ENCODE results near the gene KCNQ5.

The KCNQ5 gene

DNA sequence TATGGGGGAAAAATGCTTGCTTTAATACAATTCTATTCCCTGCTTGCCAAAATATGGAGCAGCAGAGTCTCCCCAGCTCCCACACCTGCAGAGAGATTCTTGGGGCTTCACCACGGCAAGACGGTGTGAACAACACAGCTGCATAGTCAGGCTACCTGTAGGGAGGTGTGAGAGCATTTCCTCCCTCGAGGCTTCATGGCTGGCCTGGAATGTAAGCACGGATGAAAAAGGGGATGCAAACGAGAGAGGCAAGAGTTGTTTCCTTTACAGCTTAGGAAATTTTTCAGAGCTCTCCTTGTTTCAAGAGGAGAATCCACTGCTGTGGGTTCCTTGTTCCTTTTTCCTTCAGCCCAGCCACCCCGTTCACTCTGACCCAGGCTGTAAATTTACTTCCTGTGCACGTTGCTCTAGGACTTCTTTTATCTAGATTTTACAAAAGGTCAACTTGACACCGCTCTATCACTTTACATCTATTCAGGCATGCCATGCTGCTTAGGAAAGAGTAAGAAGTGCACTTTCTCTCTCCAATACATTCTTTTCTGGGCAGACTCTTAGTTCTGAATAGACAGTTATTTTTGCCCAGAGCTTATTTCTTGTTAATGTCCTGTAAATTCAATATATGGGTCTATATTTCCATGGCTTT lies 406.4 kb downstream of the KCNQ5 start:
- DNase-seq = no peak

GRCh38 chr6:73028893-73029450 lies 407.1 kb downstream of the KCNQ5 start:
- DNase-seq = no peak

DNA sequence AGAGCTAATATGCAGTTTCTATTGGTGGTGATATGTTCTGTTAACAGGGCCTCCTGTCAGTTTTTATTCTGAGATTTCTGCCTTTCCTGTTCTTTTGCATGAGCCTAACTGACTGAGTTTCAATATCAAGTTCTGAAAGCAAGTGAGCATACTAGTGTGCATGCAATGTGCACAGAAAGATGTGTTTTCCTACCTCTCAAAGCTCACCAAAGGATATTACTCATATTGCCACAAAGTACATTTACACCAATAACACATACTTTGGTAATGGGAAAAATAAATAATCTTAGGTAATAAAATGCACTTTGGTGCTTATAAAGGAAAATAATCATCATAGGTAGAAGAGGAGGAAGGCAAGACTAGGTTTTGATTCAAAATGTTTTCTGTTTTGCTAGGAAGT lies 408.4 kb downstream of the KCNQ5 start:
- DNase-seq = no peak

GRCh38 chr6:73030791-73031782 lies 409.2 kb downstream of the KCNQ5 start:
- no peak for DNase-seq

GRCh38 chr6:73032586-73032985 lies 410.7 kb downstream of the KCNQ5 start:
- no peak for DNase-seq

- no peak for DNase-seq
Measured at GRCh38 chr6:73036689-73037088, 414.8 kb downstream of the KCNQ5 start.

- DNase-seq = no peak
Measured at GRCh38 chr6:73041051-73041450, 419.2 kb downstream of the KCNQ5 start.

DNA sequence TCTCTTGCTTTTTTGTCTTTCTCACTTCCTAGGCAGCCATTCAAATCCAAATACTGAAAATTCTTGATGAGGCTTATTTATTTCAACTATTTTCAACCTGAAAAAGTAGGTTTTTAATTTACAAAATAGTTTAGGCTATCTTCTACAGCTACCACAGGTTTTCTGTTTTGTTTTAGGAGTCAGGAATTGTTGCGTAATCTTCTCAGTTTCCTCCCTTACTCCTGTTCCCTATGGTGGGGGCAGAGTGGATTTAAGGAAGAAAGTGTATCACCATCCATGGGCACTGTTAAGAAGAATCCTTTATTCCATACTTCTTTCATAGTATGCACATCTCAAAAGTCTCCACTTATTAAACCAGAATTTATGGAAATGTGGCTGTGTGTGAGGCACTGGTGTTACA lies 421.0 kb downstream of the KCNQ5 start:
- no peak for DNase-seq

- no peak for DNase-seq
Measured at GRCh38 chr6:73043446-73043845, 421.6 kb downstream of the KCNQ5 start.

DNA sequence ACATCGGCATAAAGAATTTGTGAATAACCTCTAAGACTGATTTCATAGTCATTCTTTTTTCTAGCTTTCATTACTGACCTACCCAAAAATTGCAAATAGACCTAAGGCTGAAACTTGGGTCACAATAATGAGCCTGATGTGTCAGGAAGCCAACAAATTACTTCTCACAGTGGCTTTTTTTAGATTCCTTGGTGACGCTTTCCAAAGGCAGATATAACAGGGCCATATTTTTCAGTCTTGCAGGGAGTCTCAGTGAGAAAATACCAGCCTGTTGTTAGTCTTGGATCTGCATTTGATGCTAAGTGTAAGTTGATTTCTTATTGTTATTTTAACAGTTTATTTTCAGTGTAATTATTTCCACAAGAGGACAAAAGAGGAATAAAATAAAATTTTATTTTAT lies 423.7 kb downstream of the KCNQ5 start:
- no peak for DNase-seq

GRCh38 chr6:73047801-73048200 lies 425.9 kb downstream of the KCNQ5 start:
- no peak for DNase-seq

DNA sequence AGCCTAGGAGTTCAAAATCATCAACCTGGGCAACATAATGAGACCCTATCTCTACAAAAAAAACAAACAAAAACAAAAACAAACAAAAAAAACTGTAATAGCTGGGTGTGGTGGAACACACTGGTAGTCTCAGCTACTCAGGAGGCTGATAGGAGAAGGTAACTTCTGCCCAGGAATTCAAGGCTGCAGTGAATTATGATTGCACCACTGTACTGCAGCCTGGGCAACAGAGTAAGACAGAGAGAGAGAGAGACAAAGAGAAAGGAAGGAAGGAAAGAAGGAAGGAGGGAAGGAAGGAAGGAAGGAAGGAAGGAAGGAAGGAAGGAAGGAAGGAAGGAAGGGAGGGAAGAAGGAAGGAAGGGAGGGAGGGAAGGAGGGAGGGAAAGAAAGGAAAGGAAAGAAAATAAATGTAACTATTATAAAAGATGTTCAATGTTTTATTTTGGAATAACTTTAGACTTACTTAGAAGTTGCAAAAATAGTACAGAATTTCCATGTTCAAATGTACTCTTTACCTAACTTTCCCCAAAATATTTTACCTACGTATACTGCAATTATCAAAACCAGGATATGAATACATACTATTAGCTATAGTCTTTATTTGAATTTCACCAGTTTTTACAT lies 428.2 kb downstream of the KCNQ5 start:
- no peak for DNase-seq

GRCh38 chr6:73050706-73051105 lies 428.8 kb downstream of the KCNQ5 start:
- DNase-seq = no peak

GRCh38 chr6:73051147-73051546 lies 429.3 kb downstream of the KCNQ5 start:
- no peak for DNase-seq

DNA sequence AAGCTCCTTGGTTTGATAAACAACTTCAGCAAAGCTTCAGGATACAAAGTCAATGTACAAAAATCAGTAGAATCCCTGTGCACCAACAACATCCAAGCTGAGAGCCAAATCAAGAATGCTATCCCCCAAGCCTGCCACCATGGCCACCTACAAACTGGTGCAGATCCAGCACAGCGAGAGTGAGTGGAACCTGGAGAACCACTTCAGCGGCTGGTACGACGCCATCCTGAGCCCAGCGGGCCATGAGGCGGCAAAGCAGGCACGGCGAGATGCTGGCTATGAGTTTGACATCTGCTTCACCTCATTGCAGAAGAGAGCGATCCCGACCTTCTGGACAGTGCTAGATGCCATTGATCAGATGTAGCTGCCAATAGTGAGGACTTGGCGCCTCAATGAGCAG lies 433.1 kb downstream of the KCNQ5 start:
- no peak for DNase-seq

GRCh38 chr6:73058736-73059135 lies 436.9 kb downstream of the KCNQ5 start:
- no peak for DNase-seq

DNA sequence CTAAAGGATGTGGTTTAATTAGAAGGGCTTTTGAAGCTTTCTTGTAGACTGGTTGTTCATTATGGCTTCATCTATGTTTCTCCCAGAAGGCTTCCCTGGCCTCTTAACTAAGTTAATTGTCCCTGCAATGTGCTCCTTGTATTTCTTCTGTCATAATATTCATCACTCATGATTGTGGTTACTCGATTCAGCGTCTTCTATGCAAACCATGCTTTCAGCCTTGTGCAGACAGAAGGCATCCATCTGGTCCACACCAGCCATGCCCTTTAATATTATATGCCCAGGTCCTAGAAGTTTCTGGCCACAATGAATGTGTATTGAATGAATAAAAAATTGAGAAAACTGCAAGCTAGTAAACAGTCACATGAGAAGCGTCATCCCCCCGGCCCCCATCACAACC lies 440.3 kb downstream of the KCNQ5 start:
- no peak for DNase-seq

DNA sequence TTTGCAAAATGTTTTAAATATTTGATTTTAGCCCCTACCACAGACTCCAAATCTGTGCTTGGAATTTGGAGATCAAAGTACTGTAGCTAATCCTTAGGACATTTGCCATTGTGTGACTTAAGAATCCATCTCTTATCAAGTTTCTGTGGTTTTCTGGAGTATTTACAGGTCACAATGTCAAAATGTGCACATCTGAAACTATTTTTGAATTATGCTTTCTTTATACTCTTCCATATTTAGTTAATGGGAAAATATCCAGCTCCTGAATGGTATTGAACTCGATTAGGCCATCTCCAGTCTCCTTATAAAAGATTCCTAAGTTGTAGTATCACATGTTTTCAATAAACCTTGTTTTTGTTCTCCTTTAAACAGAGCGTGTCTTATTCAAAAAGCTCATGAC lies 441.0 kb downstream of the KCNQ5 start:
- no peak for DNase-seq

- DNase-seq = no peak
Measured at GRCh38 chr6:73064266-73064665, 442.4 kb downstream of the KCNQ5 start.

DNA sequence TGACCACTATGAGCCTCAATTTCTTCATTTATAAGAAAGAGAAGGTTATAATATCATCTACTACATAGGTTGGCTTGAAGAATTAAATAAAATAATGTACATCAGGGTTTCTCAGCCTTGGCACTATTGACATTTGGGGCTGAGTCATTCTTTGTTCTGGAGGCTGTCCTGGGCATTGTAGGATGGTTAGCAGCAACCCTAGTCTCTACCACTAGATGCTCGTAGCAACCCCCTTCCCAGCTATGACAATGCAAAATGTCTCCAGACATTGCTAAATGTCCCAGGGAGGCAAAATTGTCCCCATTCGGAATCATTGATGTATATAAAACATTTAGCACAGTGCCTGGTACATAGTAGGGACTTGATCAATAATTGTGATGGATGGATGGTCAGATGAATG lies 451.4 kb downstream of the KCNQ5 start:
- DNase-seq = no peak

- DNase-seq = no peak
Measured at GRCh38 chr6:73074175-73074574, 452.3 kb downstream of the KCNQ5 start.

DNA sequence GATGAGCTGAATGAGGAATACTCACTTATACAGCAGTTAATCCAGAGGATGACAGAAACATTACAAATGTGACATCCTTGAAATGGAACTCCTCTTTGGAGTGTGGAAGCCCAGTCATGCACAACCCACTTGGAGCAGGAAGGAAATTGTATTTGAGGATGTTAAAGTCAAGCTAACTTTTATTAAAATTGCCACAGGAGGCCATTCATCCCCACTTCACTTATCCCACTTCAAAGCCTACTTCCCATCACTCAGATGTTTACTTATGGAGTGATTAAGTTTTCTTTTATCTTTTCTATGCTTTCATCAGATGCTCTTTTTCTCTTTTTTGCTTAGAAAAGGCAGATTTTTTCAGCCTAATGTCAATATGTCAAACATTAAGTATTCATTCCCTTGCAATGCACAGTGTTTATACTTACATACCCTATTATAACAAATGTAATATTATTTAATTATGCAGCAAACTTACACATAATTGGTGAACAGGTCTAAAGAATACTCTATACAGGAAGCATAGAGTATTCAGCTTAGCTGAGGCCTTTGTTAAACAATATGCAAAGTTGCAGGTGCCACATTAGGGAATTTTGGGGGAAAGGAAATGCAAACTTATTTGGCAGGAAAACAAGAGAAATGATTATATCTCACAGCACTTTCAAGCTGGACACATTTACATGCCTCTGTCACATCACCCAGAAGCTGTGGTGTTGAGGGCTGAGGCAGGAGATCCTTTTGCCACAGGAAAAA lies 454.5 kb downstream of the KCNQ5 start:
- no peak for DNase-seq
